ENCODE results near the gene RANBP17.

DNA sequence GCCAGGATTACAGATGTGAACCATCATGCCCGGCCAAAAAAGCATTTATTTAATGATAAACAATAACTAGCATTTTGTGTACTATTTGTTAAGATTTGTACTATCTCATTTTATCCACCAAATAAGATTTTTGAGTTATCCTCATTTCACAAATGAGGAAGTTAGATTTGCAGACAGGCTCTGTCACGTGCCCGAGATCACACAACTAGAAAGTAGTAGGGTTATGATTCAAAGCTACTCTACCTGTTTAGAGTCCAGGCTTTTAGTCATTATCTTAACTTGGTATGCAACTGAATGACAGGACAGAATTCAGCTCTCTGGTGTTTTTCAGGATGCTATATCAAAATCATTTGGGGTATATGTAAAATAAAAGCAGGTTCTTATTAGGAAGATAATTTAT, 20.5 kb downstream of the RANBP17 start:
- TF ChIP-seq, protein P1, sequence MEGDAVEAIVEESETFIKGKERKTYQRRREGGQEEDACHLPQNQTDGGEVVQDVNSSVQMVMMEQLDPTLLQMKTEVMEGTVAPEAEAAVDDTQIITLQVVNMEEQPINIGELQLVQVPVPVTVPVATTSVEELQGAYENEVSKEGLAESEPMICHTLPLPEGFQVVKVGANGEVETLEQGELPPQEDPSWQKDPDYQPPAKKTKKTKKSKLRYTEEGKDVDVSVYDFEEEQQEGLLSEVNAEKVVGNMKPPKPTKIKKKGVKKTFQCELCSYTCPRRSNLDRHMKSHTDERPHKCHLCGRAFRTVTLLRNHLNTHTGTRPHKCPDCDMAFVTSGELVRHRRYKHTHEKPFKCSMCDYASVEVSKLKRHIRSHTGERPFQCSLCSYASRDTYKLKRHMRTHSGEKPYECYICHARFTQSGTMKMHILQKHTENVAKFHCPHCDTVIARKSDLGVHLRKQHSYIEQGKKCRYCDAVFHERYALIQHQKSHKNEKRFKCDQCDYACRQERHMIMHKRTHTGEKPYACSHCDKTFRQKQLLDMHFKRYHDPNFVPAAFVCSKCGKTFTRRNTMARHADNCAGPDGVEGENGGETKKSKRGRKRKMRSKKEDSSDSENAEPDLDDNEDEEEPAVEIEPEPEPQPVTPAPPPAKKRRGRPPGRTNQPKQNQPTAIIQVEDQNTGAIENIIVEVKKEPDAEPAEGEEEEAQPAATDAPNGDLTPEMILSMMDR (IDR thresholded peaks at IDR 0.05; ENCODE audit: low read depth, low read length, poor library complexity, severe bottlenecking), result no peak
- no peak for TF ChIP-seq EZH2phosphoT487 (IDR thresholded peaks at IDR 0.05; ENCODE audit: borderline replicate concordance, low read length)

Measured in DOHH2 (cell line).